ENCODE results near the gene MACROD1.

The MACROD1 gene

DNA sequence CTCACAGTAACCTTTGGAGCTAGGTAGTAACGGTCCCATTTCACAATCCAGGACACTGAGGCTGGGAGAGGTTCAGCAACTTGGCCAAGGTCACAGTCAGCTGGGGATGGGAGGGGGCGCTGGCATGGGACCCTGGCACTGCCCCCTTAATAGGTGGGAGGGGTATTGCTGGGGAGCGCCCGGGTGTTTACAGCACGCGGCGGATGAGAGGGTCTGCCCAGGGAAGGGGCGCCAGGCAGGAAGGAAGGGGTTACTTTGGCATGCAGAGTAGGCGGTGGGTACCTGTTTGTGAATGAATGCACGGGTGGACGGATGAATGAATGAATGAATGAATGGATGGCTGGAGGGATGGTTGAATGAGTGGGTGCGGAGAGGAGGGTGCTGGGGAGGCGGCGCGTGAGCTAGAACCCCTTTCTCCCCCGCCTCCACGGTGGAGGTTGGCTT lies 130.8 kb downstream of the MACROD1 start:
- no peak for DNase-seq (ENCODE audit: low read depth)
- TF ChIP-seq, protein P1, sequence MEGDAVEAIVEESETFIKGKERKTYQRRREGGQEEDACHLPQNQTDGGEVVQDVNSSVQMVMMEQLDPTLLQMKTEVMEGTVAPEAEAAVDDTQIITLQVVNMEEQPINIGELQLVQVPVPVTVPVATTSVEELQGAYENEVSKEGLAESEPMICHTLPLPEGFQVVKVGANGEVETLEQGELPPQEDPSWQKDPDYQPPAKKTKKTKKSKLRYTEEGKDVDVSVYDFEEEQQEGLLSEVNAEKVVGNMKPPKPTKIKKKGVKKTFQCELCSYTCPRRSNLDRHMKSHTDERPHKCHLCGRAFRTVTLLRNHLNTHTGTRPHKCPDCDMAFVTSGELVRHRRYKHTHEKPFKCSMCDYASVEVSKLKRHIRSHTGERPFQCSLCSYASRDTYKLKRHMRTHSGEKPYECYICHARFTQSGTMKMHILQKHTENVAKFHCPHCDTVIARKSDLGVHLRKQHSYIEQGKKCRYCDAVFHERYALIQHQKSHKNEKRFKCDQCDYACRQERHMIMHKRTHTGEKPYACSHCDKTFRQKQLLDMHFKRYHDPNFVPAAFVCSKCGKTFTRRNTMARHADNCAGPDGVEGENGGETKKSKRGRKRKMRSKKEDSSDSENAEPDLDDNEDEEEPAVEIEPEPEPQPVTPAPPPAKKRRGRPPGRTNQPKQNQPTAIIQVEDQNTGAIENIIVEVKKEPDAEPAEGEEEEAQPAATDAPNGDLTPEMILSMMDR (IDR thresholded peaks at IDR 0.05; ENCODE audit: low read length, missing control alignments): no peak
- H3K4me3 ChIP-seq (replicated peaks; ENCODE audit: low read depth, low read length): no peak overlapping the region

DNA sequence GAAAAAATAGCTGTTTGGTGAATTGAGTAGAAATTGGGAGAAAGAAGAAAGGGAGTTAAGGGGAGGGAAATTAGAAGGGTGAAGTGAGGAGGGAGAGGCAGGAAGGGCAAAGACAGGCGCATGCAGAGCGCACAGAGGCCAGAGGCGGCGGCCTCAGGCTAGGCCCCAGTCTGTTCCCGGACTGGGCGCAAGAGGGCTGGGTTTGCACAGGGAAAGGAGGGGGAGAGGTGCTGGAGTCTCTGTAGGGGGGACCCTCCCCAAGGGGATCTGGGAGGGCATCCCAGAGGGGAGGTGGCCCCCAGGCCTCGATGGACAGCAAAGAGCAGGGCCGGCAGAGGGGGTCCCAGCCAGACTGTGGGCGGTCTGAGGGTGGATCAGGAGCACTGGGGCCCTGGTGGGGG lies 131.5 kb downstream of the MACROD1 start:
- TF ChIP-seq, protein P1 (IDR thresholded peaks at IDR 0.05; ENCODE audit: low read length, missing control alignments): no peak
- no peak overlapping the region for H3K4me3 ChIP-seq (replicated peaks; ENCODE audit: low read depth, low read length)

DNA sequence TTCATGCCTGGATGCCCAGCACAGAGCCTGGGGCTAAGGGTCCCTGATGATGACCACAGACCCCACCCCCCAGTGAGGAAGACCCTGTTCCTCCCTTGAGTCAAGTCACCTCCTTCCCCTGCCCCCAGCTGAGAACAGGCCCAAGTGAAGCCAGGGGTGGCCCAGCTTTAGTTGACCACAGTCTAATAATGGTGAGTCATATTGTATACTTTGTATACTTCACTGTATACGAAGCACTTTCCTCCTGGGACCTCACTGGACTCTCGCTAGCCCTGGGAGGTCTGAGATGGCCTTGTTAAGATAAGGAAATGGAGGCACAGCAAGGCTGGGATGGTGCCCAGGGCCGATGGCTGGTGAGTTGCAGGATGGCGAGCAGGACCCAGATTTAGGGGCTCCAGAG lies 133.9 kb downstream of the MACROD1 start:
- no peak for DNase-seq (ENCODE audit: low read depth)
- H3K4me3 ChIP-seq (replicated peaks; ENCODE audit: low read depth, low read length): no peak overlapping the region
- TF ChIP-seq, protein P1 (IDR thresholded peaks at IDR 0.05; ENCODE audit: low read length, missing control alignments): no peak

More for the DNA sequence above, 131.5 kb downstream of the MACROD1 start:
- no peak for DNase-seq (ENCODE audit: low read depth)

DNA sequence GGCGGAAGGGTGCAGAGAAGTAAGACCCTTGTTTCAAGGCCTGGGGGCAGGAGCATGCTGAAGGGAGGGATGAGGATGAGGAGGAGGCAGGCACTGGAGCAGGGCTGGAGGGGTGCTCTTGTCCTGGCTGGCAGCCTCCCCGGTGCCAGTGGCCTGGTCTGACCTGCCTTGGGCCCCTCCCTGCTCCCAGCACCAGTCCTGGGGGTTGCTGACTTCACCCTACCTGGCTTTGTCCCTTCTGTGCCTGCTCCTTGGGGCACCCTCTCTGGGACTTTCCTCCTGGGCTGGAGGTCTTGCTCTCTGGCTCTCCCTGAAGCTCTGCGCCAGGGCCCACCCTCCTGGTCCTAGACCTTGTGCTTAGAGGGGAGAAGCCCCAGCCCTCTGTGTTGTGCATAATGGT lies 134.9 kb downstream of the MACROD1 start:
- no peak overlapping the region for H3K4me3 ChIP-seq (replicated peaks; ENCODE audit: low read depth, low read length)
- DNase-seq (ENCODE audit: low read depth): no peak
- TF ChIP-seq, protein P1 (IDR thresholded peaks at IDR 0.05; ENCODE audit: low read length, missing control alignments): no peak

DNA sequence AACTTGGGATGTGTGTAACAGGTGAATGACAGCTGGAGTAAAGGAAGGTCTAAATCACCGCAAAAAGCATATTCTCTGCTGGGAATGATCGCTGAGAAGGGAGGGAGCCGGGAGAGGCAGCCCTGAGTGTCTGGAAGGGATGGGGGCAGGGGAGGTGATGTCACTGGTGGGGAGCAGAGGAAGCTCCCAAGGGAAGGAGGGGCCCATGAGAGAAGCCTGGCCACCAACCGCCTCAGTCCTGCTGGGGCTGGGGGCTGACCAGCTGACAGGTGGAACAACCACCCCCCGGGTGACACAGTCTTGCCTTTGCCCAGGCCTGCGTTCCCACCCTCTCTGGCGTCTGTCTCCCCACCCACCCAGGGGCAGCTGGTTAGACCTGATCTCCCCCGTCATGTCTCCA lies 136.1 kb downstream of the MACROD1 start:
- DNase-seq (ENCODE audit: low read depth): no peak
- TF ChIP-seq, protein P1 (IDR thresholded peaks at IDR 0.05; ENCODE audit: low read length, missing control alignments): no peak
- no peak overlapping the region for H3K4me3 ChIP-seq (replicated peaks; ENCODE audit: low read depth, low read length)

DNA sequence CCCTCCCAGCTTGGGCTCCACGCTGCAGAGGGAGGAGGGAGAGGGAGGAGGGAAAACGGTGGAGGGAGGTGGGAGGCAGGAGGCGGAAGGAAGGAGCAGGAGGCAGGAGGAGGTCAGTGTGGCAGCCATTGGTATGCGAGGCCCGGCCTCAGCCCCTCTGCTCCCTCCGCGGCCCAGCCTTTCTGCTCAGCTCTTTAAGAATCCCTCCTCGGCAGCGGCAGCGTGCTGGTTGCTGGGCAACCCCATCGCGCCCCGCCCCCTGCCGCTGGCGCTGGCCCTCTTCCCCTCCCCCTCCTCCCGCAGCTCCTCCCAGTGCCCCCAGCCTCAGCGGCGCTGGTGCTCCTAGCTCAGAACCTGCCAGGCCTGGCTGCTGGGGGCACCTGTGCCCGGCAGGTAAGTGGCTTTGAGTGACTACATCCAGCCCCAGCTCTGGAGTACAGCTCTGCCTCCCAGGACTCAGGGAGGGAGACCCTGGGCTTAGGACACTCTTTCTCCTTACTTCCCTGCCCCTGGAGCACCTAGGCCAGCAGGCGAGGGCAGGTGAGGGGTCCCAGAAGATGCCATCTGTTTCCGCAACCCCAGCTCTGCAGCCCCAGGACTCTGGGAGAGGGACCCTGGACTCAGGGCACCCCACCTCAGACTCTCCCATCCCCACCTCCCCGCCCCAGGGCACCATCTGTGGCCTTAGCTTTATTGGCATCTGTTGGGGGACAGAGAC lies 137.4 kb downstream of the MACROD1 start:
- TF ChIP-seq, protein P1 (IDR thresholded peaks at IDR 0.05; ENCODE audit: low read length, missing control alignments): no peak
- H3K4me3 ChIP-seq (replicated peaks; ENCODE audit: low read depth, low read length): no peak overlapping the region
- no peak for DNase-seq (ENCODE audit: low read depth)

Measured in fibroblast of pulmonary artery (primary cell).